ENCODE data around the gene RRP7A.
"Not testable (repeated sequence)": the region's sequence is repeated elsewhere in the genome, so short reads cannot be mapped to it uniquely, and the experiment has no call there.

The RRP7A gene, protein sequence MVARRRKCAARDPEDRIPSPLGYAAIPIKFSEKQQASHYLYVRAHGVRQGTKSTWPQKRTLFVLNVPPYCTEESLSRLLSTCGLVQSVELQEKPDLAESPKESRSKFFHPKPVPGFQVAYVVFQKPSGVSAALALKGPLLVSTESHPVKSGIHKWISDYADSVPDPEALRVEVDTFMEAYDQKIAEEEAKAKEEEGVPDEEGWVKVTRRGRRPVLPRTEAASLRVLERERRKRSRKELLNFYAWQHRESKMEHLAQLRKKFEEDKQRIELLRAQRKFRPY

GRCh38 chr22:42519525-42520401, at the start of gene RRP7A:
Gene RRP7A, minus strand, starts transcription at chr22:42519796. Its CDS starts 10 bp downstream, at chr22:42519786.
- DNase-seq (ENCODE audit: low read depth): peak; percentile 79

DNA sequence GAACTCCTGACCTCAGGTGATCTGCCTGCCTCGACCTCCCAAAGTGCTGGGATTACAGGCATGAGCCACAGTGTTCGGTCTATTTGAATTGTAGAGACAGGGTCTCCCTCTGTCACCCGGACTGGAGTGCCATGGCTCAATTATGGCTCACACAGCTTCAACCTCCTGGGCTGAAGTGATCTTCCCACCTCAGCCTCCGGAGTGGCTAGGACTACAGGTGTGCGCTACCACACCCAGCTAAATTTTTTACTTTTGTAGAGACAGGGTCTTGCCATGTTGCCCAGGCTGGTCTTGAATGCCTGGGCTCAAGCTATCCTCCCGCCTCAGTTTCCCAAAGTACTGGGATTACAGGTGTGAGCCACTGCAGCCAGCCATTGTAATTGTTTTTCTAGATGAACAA, 48.4 kb upstream of the RRP7A start:
- not testable (repeated sequence) for DNase-seq (ENCODE audit: low read depth)

DNA sequence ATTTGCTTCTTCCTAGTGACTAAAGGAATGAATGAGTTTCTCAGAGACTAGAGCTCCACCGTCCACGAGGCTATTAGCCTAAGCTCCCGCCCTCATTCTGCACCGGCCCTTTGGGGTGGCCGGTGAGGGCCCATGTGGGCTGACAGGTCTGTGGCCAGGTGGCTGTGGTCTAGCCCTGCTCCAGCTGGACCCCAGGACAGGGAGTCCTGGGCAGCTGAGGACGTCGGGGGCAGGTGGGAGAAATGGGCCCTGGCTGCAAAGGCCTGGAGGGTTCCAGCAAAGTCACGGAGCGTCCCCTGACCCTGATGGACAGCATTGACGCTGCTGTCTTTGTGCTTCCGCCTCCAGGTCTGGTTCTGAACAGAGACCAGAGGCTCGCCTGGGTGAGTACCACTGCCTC, 46.4 kb upstream of the RRP7A start:
- no peak for DNase-seq (ENCODE audit: low read depth)

DNA sequence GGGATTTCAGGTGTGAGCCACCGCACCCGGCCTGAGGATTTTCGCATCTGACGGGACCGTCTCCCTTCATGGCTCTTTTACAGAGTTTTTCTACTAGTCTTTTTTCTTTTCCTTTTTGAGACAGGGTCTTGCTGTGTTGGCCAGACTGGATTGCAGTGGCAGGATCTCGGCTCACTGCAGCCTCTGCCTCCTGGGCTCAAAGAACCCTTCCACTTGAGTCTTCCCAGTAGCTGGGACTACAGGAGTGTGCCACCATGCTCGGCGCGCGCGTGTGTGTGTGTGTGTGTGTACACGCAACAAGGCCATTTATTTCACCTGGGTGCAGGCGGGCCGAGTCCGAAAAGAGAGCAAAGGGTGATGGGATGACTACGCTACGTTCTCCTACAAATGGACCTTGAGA, 45.1 kb upstream of the RRP7A start:
- DNase-seq (ENCODE audit: low read depth): no peak

GRCh38 chr22:42563943-42564342, 44.3 kb upstream of the RRP7A start:
- DNase-seq (ENCODE audit: low read depth): not testable (repeated sequence)

DNA sequence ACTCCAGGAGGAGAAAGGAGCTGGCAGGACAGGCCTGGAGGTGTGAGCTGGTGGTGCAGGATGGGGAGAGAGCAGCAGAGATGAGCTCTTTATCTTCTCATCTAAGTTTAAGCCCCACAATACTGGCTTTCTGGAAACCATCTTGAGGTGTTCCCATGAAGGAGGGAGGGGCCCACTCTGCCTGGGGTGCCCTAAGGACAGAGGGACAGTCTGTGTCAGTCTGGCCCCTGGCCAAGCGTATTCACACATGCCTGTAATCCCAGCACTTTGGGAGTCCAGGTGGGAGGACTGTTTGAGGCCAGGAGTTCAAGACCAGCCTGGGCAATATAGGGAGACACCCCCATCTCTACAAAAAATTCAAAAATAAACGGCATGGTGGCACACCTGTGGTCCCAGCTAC, 43.1 kb upstream of the RRP7A start:
- no peak for DNase-seq (ENCODE audit: low read depth)

- DNase-seq (ENCODE audit: low read depth): no peak
Observed at GRCh38 chr22:42562279-42562678, 42.7 kb upstream of the RRP7A start.

DNA sequence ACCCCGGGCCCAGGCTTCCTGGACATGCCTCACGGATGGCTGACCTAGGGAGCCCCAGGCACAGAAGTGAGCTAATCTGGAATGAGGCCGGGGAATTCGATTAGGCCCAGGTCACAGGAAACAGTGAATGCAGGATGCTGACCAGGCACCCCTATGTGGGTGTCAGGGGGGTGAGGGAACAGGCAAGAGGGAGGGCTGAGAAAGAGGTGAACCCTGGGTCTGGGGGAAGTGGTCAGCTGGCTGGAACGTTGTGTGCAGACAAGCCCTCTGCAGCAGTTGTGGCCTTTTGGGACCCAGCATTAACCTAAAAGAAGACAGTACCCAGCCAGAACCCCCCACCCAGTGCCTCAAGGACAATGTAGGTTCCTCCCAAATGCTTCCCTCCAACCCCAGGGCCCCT, 42.3 kb upstream of the RRP7A start:
- no peak for DNase-seq (ENCODE audit: low read depth)

GRCh38 chr22:42560781-42561180, 41.2 kb upstream of the RRP7A start:
- DNase-seq (ENCODE audit: low read depth): no peak

DNA sequence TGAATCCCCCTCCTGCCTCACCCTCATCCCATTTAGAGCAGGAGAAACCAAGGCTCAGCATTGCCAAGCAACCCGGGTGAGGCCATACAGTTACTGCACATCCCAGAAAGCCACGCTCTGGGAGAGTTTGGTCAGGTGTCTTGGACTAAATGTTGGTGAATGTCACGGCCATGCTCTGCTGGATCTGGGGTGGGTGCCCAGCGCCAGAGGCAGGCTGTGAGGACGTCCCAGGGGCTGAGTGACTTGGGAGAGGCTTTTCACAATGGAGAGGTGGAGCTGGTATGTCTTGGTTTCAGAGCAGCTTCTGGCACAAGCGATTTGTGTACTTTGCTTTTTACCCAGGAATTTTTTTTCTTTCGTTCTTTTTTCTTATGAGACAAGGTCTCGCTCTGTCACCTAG, 40.8 kb upstream of the RRP7A start:
- DNase-seq (ENCODE audit: low read depth): no peak

DNA sequence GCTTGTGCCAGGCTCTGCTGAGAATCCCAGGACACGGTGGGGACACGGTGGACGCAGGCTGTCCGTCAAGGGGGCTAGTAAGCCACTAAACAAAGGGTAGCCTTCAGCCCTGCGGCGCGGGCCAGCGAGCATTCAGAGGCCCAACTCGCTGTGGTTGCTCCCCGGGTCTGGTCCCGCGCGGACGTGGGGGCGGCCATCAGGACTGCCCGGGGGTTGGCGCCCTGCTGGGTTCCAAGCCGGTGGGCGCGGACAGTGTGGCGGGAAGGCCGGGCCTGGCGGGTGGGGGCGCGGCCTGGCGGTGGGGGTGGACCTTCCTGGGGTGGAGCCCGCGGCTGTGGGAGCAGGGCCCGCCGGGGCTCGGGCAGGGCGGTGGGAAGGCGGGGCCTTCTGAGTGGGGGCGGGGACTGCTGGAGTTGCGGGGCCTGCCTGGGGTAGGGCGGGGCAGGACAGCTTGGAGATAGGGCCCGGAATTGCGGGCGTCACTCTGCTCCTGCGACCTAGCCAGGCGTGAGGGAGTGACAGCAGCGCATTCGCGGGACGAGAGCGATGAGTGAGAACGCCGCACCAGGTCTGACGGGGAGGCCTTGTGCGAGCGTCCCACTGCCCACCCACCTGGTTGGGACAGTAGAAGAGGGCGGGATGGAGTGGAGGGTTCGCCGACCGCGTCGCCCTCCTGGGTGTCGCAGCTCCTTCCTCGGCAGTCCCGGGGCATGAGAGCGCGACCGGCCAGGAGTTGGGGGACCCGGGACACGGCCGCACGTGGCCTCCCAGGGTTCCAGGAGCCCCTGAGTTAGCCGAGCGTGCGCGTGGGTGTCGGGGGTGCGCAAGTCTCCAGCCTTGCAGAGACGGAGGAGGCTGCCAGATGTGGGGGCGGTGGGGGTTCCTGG, 34.1 kb upstream of the RRP7A start, which contains the start of gene SERHL2:
Gene SERHL2, plus strand, starts transcription at position 482 of the 887 bp plus-strand sequence. Its CDS starts 65 bp downstream, at position 547.
- DNase-seq (ENCODE audit: low read depth): peak; percentile 70

GRCh38 chr22:42552294-42552647, 32.7 kb upstream of the RRP7A start:
- not testable (repeated sequence) for DNase-seq (ENCODE audit: low read depth)

DNA sequence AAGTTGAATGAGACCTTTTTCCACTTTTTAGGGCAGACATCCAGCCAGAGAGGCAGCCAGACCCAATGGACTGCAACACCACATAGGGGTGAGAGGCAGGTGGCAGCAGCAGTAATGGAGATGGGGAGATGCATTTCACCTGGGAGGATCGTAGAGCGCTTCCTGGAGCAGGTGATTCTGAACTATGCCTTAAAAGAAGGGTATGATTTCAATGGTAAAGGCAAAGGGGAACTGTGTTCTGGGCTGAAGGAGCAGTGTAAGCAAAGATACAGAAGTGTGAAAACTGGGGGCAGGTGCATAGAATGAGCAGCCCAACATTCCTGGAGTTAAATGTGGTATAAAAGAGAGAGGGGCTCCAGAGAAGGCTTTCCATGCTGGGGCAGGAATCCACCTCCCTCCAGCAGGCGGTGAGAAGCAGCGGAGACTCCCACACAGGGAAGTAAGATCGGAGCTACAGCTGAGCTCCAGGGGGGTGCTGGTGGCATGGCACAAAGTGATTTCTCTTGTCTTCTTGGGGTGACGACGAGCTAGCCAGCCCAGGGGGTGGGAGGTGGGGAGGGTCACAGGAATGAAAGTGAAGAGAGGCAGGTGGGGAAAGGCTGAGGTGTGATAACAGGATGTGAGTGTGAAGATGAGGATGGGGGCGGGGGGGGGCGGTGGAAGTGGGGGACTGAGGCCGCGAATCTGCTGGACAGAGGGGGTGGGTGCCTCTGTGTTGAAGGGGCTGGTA, 29.9 kb upstream of the RRP7A start:
- no peak for DNase-seq (ENCODE audit: low read depth)

- no peak for DNase-seq (ENCODE audit: low read depth)
Observed at GRCh38 chr22:42548597-42549330, 29.2 kb upstream of the RRP7A start.

DNA sequence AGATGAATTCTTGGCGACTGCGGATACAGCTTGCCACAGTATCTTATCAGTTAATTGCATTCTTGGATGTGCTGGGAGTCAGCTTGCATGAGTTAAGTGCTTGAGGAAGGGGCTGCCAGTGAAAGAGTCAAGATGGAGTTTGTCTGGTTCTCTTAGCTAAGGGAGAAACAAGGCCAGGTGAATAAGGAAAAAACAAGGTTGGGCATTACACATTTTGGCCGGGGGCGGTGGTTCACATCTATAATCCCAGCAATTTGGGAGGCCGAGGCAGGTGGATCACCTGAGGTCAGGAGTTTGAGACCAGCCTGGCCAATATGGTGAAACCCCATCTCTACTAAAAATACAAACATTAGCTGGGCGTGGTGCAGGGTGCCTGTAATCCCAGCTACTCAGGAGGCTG, 28.5 kb upstream of the RRP7A start:
- not testable (repeated sequence) for DNase-seq (ENCODE audit: low read depth)

GRCh38 chr22:42547562-42547961, 28.0 kb upstream of the RRP7A start:
- DNase-seq (ENCODE audit: low read depth): no peak

DNA sequence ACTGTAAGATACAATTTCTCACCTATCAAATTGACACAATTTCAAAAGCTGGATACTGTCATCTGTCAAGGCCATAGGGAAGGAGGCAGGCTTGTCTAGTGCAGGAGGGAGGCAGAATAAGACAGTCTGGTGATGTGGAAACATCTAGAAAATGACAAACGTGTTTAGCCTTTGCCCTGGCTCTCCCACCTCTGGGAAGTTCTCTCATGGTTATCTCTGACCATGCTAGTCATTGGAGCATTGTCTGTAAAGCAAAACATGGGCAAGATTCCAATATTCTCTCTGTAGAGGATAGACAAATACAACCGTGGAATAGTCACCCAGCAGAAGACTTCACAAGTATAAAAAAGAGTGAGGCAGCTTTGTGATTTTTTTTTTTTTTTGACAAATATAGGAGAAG, 25.1 kb upstream of the RRP7A start:
- no peak for DNase-seq (ENCODE audit: low read depth)

- not testable (repeated sequence) for DNase-seq (ENCODE audit: low read depth)
Observed at GRCh38 chr22:42539236-42539771, 19.7 kb upstream of the RRP7A start.

DNA sequence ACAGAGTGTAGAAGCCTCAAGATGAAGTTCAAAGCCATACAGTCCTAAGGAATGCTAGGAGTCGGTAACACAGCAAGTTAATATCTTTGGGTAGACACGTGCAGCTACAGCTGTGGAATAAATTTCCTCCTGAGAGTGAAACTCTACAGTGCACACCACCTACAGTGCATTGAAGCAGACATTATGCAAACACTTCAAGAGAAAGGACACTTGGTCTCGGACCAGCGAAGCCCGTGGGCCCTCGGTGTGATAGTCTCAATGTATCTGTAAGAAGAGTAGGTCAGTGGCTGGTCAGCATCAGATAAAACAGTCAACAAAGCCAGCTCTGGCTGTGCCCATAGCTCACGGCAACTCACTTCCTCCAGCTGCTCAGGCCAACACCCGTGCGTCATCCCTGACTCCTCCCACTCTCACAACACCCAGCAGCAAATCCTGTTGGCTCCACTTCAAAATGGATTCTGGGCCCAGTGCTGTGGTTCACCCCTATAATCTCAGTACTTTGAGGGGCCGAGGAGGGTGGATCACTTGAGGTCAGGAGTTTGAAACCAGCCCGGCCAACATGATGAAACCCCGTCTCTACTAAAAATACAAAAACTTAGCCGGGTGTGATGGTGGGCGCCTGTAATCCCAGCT, 17.7 kb upstream of the RRP7A start:
- not testable (repeated sequence) for DNase-seq (ENCODE audit: low read depth)

- DNase-seq (ENCODE audit: low read depth): not testable (repeated sequence)
Observed at GRCh38 chr22:42536634-42537033, 17.0 kb upstream of the RRP7A start.

All from activated T-helper 1 cell treated with Interleukin-2 at 50 U/mL for 16 hours (primary cell).